ENCODE results near the gene ZNF860. TPM values are rescaled to one million over a fixed set of nuclear protein-coding genes. Genes with fewer than 3 reads are reported as not detected.
"Not testable (repeated sequence)": the region's sequence is repeated elsewhere in the genome, so short reads cannot be mapped to it uniquely, and the experiment has no call there.

Gene ZNF860
- total RNA-seq, 2 experiments from 2014 or later = 20.3 to 22.2 TPM

DNA sequence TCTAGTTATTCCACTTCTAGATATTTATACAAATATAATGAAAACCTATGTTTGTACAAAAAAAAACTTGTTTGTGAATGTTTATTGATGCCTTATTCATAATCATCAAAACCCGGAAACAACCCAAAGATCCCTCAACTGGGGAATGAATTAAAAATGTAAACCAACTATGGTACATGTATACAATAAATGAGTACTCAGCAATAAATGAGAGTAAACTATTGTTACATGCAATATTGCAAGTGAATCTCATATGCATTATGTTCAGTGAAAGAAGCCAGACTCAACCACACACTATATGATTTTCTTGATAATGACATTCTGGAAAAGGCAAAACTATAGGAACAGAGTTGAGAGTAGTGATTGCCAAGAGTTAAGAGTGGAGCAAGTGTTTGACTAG, 12.3 kb downstream of the ZNF860 start:
- Histone ChIP-seq H3K27ac (ENCODE audit: low read depth, low read length, poor library complexity, severe bottlenecking) (no peak overlapping the region), H3K9me2 (ENCODE audit: insufficient read depth, low read length) (no peaks in the 10 kb centered on the region), H3K4me1 (ENCODE audit: insufficient read depth, low read length, poor library complexity, severe bottlenecking) (peaks cover 3% of the 10 kb centered on the region), H3K4me3 (ENCODE audit: low read depth, low read length, poor library complexity, severe bottlenecking) (no peak overlapping the region), H3K4me2 (ENCODE audit: low read length) (no peak overlapping the region), H3K79me2 (ENCODE audit: insufficient read depth, low read depth, low read length) (no peaks in the 10 kb centered on the region), H3K36me3 (ENCODE audit: insufficient read depth, low read length) (peaks cover 76% of the 10 kb centered on the region), H4K20me1 (ENCODE audit: insufficient read depth, low read length) (no peaks in the 10 kb centered on the region), H2AFZ (ENCODE audit: low read length) (no peak overlapping the region), H3K9me3 (ENCODE audit: low read length) (peaks cover 66% of the 10 kb centered on the region)
- POLR2A ChIA-PET = interaction anchor here (0.7 kb wide), 1 partner anchor 59 kb away, joined by 3 read pairs; no protein-coding TSS in a partner anchor
- DNase-seq (ENCODE audit: low spot score) = no peak
- BruUV-seq (replicated peaks) = no TSS peak
- intact Hi-C loops (cut with micrococcal nuclease; ENCODE audit: unreplicated experiment) = no loop called here
- CTCF ChIA-PET (ENCODE audit: unreplicated experiment) = no interaction called here
- TF ChIP-seq, protein P1, sequence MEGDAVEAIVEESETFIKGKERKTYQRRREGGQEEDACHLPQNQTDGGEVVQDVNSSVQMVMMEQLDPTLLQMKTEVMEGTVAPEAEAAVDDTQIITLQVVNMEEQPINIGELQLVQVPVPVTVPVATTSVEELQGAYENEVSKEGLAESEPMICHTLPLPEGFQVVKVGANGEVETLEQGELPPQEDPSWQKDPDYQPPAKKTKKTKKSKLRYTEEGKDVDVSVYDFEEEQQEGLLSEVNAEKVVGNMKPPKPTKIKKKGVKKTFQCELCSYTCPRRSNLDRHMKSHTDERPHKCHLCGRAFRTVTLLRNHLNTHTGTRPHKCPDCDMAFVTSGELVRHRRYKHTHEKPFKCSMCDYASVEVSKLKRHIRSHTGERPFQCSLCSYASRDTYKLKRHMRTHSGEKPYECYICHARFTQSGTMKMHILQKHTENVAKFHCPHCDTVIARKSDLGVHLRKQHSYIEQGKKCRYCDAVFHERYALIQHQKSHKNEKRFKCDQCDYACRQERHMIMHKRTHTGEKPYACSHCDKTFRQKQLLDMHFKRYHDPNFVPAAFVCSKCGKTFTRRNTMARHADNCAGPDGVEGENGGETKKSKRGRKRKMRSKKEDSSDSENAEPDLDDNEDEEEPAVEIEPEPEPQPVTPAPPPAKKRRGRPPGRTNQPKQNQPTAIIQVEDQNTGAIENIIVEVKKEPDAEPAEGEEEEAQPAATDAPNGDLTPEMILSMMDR (conservative IDR thresholded peaks at IDR 0.05; ENCODE audit: low read length) = no peak
- no peak for TF ChIP-seq EZH2phosphoT487 (IDR thresholded peaks at IDR 0.05; ENCODE audit: borderline replicate concordance, low read depth, low read length)

DNA sequence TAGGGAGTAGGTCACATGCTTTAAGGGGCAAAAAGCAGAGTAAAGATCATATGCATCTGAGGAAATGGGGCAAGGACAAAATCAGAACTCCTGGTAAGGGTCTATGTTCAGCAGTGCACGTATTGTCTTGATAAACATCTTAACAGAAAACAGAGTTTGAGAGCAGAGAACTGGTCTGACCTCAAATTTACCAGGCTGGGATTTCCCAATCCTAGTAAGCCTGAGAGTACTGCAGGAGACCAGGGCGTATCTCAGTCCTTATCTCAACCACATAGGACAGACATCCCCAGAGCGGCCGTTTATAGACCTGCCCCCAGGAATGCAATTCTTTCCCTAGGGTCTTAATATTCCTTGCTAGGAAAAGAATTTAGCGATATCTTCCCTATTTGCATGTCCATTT, 13.5 kb downstream of the ZNF860 start:
- DNase-seq (ENCODE audit: low spot score); H3K27ac ChIP-seq (ENCODE audit: low read depth, low read length, poor library complexity, severe bottlenecking); intact Hi-C loops (cut with micrococcal nuclease; ENCODE audit: unreplicated experiment); BruUV-seq (replicated peaks); CTCF ChIA-PET (ENCODE audit: unreplicated experiment); H3K79me2 ChIP-seq (ENCODE audit: insufficient read depth, low read depth, low read length); POLR2A ChIA-PET; H2AFZ ChIP-seq (ENCODE audit: low read length); H4K20me1 ChIP-seq (ENCODE audit: insufficient read depth, low read length); H3K9me2 ChIP-seq (ENCODE audit: insufficient read depth, low read length); H3K4me2 ChIP-seq (ENCODE audit: low read length); H3K4me3 ChIP-seq (ENCODE audit: low read depth, low read length, poor library complexity, severe bottlenecking): not testable (repeated sequence)
- peaks cover 57% of the 10 kb centered on the region for H3K9me3 ChIP-seq (ENCODE audit: low read length)
- H3K4me1 ChIP-seq (ENCODE audit: insufficient read depth, low read length, poor library complexity, severe bottlenecking) = peaks cover 15% of the 10 kb centered on the region
- peaks cover 67% of the 10 kb centered on the region for H3K36me3 ChIP-seq (ENCODE audit: insufficient read depth, low read length)

DNA sequence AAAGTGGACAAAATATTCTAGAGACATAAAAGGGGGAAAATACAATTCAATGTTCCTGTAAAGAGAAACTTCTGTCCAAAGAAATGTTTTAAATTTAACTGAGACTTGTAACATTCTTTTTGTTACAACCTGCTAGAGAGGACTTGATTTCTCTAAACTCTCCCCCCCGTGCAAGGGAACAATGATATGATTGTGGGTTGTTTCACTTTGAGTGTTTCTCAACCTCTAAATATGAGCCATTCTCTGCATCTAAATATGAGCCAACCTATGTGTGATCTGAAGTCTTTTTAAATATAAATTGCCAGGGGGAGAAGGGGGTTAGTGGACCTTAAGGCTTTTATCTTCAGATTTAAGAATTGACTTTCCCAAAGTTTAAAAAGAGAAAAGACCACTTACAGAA, 14.6 kb downstream of the ZNF860 start:
- Histone ChIP-seq H3K4me3 (ENCODE audit: low read depth, low read length, poor library complexity, severe bottlenecking) (no peak overlapping the region), H3K4me1 (ENCODE audit: insufficient read depth, low read length, poor library complexity, severe bottlenecking) (peaks cover 26% of the 10 kb centered on the region), H3K27ac (ENCODE audit: low read depth, low read length, poor library complexity, severe bottlenecking) (no peak overlapping the region), H4K20me1 (ENCODE audit: insufficient read depth, low read length) (no peaks in the 10 kb centered on the region), H3K79me2 (ENCODE audit: insufficient read depth, low read depth, low read length) (no peaks in the 10 kb centered on the region), H3K36me3 (ENCODE audit: insufficient read depth, low read length) (peaks cover 62% of the 10 kb centered on the region), H3K4me2 (ENCODE audit: low read length) (no peak overlapping the region), H3K9me3 (ENCODE audit: low read length) (peaks cover 46% of the 10 kb centered on the region), H3K9me2 (ENCODE audit: insufficient read depth, low read length) (no peaks in the 10 kb centered on the region), H2AFZ (ENCODE audit: low read length) (no peak overlapping the region)
- POLR2A ChIA-PET = interaction anchor here (0.7 kb wide), 1 partner anchor 26 kb away, joined by 3 read pairs; no protein-coding TSS in a partner anchor
- CTCF ChIA-PET (ENCODE audit: unreplicated experiment) = no interaction called here
- no peak for TF ChIP-seq EZH2phosphoT487 (IDR thresholded peaks at IDR 0.05; ENCODE audit: borderline replicate concordance, low read depth, low read length)
- TF ChIP-seq, protein P1 (conservative IDR thresholded peaks at IDR 0.05; ENCODE audit: low read length) = no peak
- BruUV-seq (replicated peaks) = no TSS peak
- no peak for DNase-seq (ENCODE audit: low spot score)
- intact Hi-C loops (cut with micrococcal nuclease; ENCODE audit: unreplicated experiment) = no loop called here

All from OCI-LY7 (cell line).